OCI-LY7 (cell line): ENCODE results near the gene FNTB. TPM values are rescaled to one million over a fixed set of nuclear protein-coding genes. Genes with fewer than 3 reads are reported as not detected.

Experiments used
- Bru-seq: library from RNA; stranded (reverse); fragments of 400-500 nt; gene quantifications from one replicate; lab custom pipeline; 2021; lab: Mats Ljungman, UMichigan
- BruChase-seq, 2 experiments: library from RNA; stranded (reverse); fragments of 400-500 nt; gene quantifications; one replicate each; lab custom pipeline; 2021; lab: Mats Ljungman, UMichigan
- BruUV-seq: library from RNA; stranded (reverse); fragments of 400-500 nt; replicated peaks from 2 replicates; lab custom pipeline; 2021; lab: Mats Ljungman, UMichigan
- CTCF ChIA-PET: fragments of 300-600 bp; sonication (Branson Sonifier 250); formaldehyde crosslinking; loops from one replicate; lab custom pipeline; 2022; ENCODE audit warnings: antibody characterized with exemption; ENCODE audit not compliant: unreplicated experiment; lab: Charles Lee
- POLR2A ChIA-PET: fragments of 300-600 bp; sonication (Branson Sonifier 250); formaldehyde crosslinking; loops from one replicate; lab custom pipeline; 2022; ENCODE audit warnings: antibody characterized with exemption; lab: Charles Lee
- DNase-seq: peaks from one replicate; pipeline ENCODE4 v3.0.0-alpha.2; 2015; ENCODE audit warnings: low spot score
- H2AFZ ChIP-seq: fragments of 200-600 bp; sonication (generic), shearing (Covaris generic); 2 replicates; pipeline ENCODE4 v1.6.1; 2014; ENCODE audit warnings: mild to moderate bottlenecking, antibody characterized with exemption, low read length, moderate library complexity
- H3K27ac ChIP-seq: fragments of 200-600 bp; sonication (generic); 2 replicates; pipeline ENCODE4 v1.5.1; 2014; ENCODE audit warnings: mixed run types, low read depth, mild to moderate bottlenecking, moderate library complexity, low read length, inconsistent platforms; ENCODE audit not compliant: poor library complexity, severe bottlenecking
- H3K36me3 ChIP-seq: fragments of 200-600 bp; sonication (generic); 2 replicates; pipeline ENCODE4 v1.6.1; 2014; ENCODE audit warnings: mild to moderate bottlenecking, antibody characterized with exemption, low read length, moderate library complexity, mixed read lengths; ENCODE audit not compliant: insufficient read depth
- H3K4me1 ChIP-seq: fragments of 200-600 bp; sonication (generic); 2 replicates; pipeline ENCODE4 v1.5.1; 2014; ENCODE audit warnings: mild to moderate bottlenecking, low read length; ENCODE audit not compliant: insufficient read depth, poor library complexity, severe bottlenecking
- H3K4me2 ChIP-seq: fragments of 200-600 bp; sonication (generic); 2 replicates; pipeline ENCODE4 v1.6.1; 2014; ENCODE audit warnings: mild to moderate bottlenecking, low read length
- H3K4me3 ChIP-seq: fragments of 200-600 bp; sonication (generic); 2 replicates; pipeline ENCODE4 v1.5.1; 2014; ENCODE audit warnings: mild to moderate bottlenecking, low read depth, low read length; ENCODE audit not compliant: poor library complexity, severe bottlenecking
- H3K79me2 ChIP-seq: fragments of 200-600 bp; sonication (generic); 2 replicates; pipeline ENCODE4 v1.6.1; 2016; ENCODE audit warnings: low read depth, mild to moderate bottlenecking, low read length, moderate library complexity, mixed read lengths; ENCODE audit not compliant: insufficient read depth
- H3K9me2 ChIP-seq: fragments of 200-600 bp; sonication (generic); 2 replicates; pipeline ENCODE4 v1.6.1; 2016; ENCODE audit warnings: mild to moderate bottlenecking, low read length, mixed read lengths; ENCODE audit not compliant: insufficient read depth
- H3K9me3 ChIP-seq: fragments of 200-600 bp; sonication (generic); 2 replicates; pipeline ENCODE4 v1.6.1; 2014; ENCODE audit warnings: mild to moderate bottlenecking, mixed run types, low read length, mixed read lengths
- H4K20me1 ChIP-seq: fragments of 200-600 bp; sonication (generic); 2 replicates; pipeline ENCODE4 v1.6.1; 2014; ENCODE audit warnings: mild to moderate bottlenecking, antibody characterized with exemption, low read length, moderate library complexity, mixed read lengths; ENCODE audit not compliant: insufficient read depth
- CTCF ChIP-seq: fragments of 200-600 bp; sonication (generic); conservative IDR thresholded peaks from 2 replicates; pipeline ENCODE4 v1.5.1; 2014; ENCODE audit warnings: mild to moderate bottlenecking, antibody characterized with exemption, low read length, moderate library complexity, mixed read lengths
- EZH2phosphoT487 ChIP-seq: fragments of 200-600 bp; sonication (generic); IDR thresholded peaks from 2 replicates; pipeline ENCODE4 v1.6.1; 2018; ENCODE audit warnings: low read depth, borderline replicate concordance, mild to moderate bottlenecking, mixed run types, antibody characterized with exemption, low read length, moderate library complexity, mixed read lengths
- intact Hi-C: fragments of 100-400 bp; cut with micrococcal nuclease; formaldehyde crosslinking; loops from one replicate; pipeline ENCODE4 v1.10.0; 2022; ENCODE audit not compliant: unreplicated experiment
- long read RNA-seq: library from polyadenylated mRNA; stranded (forward); transcript quantifications from one replicate; pipeline ENCODE4 v2.0.0, GENCODE V29; 2022
- total RNA-seq, 2 experiments: library from RNA; depleted of rRNA in 1 of 2; stranded (reverse); fragments of >200 nt in 1 of 2; shearing (Covaris generic) in 1 of 2; gene quantifications; 2 replicates each; pipeline ENCODE4 v1.2.3, GENCODE V29; 2014 to 2022

FNTB gene
- total RNA-seq (2014; rRNA removed; shearing (Covaris generic)), result 6.3 and 9.2 TPM in 2 replicates
- total RNA-seq (2022), result 12.0 and 18.0 TPM in 2 replicates
- Bru-seq, nascent RNA, result percentile 47 among the genes with signal in this experiment
- BruChase-seq, experiment 1, labeled RNA remaining after a 6-hour chase, result percentile 52 among the genes with signal in this experiment
- BruChase-seq, experiment 2, labeled RNA remaining after a 2-hour chase, result percentile 73 among the genes with signal in this experiment
- long read RNA-seq, partial matches to known transcripts, result 0 of 9 reads
- long read RNA-seq, other reads (novel, unspliced or antisense), result 7 of 9 reads

- peak within 1 kb of the TSS; percentile 82 for H3K4me3 ChIP-seq
- peak; percentile 86 for TF ChIP-seq CTCF
- no peak for TF ChIP-seq EZH2phosphoT487
- BruUV-seq, result TSS peak; percentile 81
- peak within 1 kb of the TSS; percentile 97 for H2AFZ ChIP-seq
- H3K4me1 ChIP-seq, result peaks cover 19% of the 10 kb centered on the region
- ChIA-PET POLR2A (interaction anchor here (0.6 to 1.9 kb wide), 5 partner anchors 11 to 446 kb away, joined by 3 to 5 read pairs (median 3); no protein-coding TSS in a partner anchor), CTCF (no interaction called here)
- intact Hi-C loops, result loop anchor here (2.0 to 10.0 kb wide), 3 partner anchors 116 to 838 kb away; partner anchors contain the start of gene MAX
- H3K79me2 ChIP-seq, result peaks cover 21% of the 10 kb centered on the region; the same call in 1 of the 2 replicates
- peak within 1 kb of the TSS; percentile 94 for H3K4me2 ChIP-seq
- H3K36me3 ChIP-seq, result peaks cover 5% of the 10 kb centered on the region; the same call in 1 of the 2 replicates
- H3K9me2 ChIP-seq, result no peaks in the 10 kb centered on the region
- H3K9me3 ChIP-seq, result no peaks in the 10 kb centered on the region
- no peaks in the 10 kb centered on the region for H4K20me1 ChIP-seq
- H3K27ac ChIP-seq, result peak within 1 kb of the TSS; percentile 60
- peak; percentile 97 for DNase-seq
These were observed at the start of gene FNTB for GRCh38 chr14:64986648-64987437. TSS of gene FNTB (plus strand) at chr14:64986895. CDS start at chr14:64986954, 59 bp downstream.

GRCh38 chr14:64937171-64937820 lies 49.4 kb upstream of the FNTB start:
- intact Hi-C loops, result no loop called here
- H3K4me3 ChIP-seq, result no peak overlapping the region
- no peak overlapping the region for H2AFZ ChIP-seq
- no peaks in the 10 kb centered on the region for H3K9me2 ChIP-seq
- no peak overlapping the region for H3K27ac ChIP-seq
- no peaks in the 10 kb centered on the region for H3K4me1 ChIP-seq
- TF ChIP-seq CTCF (no peak), EZH2phosphoT487 (no peak)
- BruUV-seq, result no TSS peak
- H3K9me3 ChIP-seq, result no peaks in the 10 kb centered on the region
- no peak overlapping the region for H3K4me2 ChIP-seq
- peaks cover 51% of the 10 kb centered on the region for H3K36me3 ChIP-seq
- H4K20me1 ChIP-seq, result no peaks in the 10 kb centered on the region
- POLR2A ChIA-PET, result interaction anchor here (0.7 to 1.9 kb wide), 5 partner anchors 9 to 47 kb away, joined by 3 to 12 read pairs (median 3); no protein-coding TSS in a partner anchor
- no peak for DNase-seq
- H3K79me2 ChIP-seq, result no peaks in the 10 kb centered on the region
- CTCF ChIA-PET, result no interaction called here
